HFFc6 (cell line): ENCODE results near the gene CDH24. TPM values are rescaled to one million over a fixed set of nuclear protein-coding genes. Genes with fewer than 3 reads are reported as not detected.

Source experiments
- DNase-seq: peaks from one replicate; pipeline ENCODE4 v3.0.0-alpha.2; 2018
- H3K27ac Mint-ChIP-seq: 2 replicates; pipeline ENCODE4 v1.8.0; 2020; ENCODE audit warnings: mild to moderate bottlenecking, mixed read lengths
- H3K27me3 Mint-ChIP-seq: 2 replicates; pipeline ENCODE4 v1.8.0; 2021; ENCODE audit warnings: mild to moderate bottlenecking, moderate library complexity, mixed read lengths; ENCODE audit not compliant: insufficient read depth
- H3K36me3 Mint-ChIP-seq: 2 replicates; pipeline ENCODE4 v1.8.0; 2021; ENCODE audit warnings: low read depth, mixed read lengths
- H3K4me1 Mint-ChIP-seq: 2 replicates; pipeline ENCODE4 v1.8.0; 2020; ENCODE audit warnings: low read depth, mixed read lengths
- H3K4me3 Mint-ChIP-seq: 2 replicates; pipeline ENCODE4 v1.8.0; 2020; ENCODE audit warnings: mild to moderate bottlenecking, moderate library complexity, mixed read lengths
- H3K9me3 Mint-ChIP-seq: 2 replicates; pipeline ENCODE4 v1.8.0; 2020; ENCODE audit warnings: mild to moderate bottlenecking, mixed read lengths
- total RNA-seq, 6 experiments: library from RNA; stranded (reverse); fragmentation: NEBNext Ultra II Directional; extraction: Animal tissue kit (Norgen Biotek cat#: 25700); gene quantifications; 2 replicates in 1 of 6; 3 replicates in 5 of 6; pipeline ENCODE4 v1.2.3, GENCODE V29; 2021
- TF ChIP-seq, protein P1 (sequence below): fragments of 200-600 bp; sonication (generic); IDR thresholded peaks from 2 replicates; pipeline ENCODE4 v1.5.0; 2021; ENCODE audit warnings: antibody characterized with exemption, mild to moderate bottlenecking

The CDH24 gene
- total RNA-seq, 6 experiments from 2014 or later, result 6.4 to 11.2 (median 8.3) TPM

DNA sequence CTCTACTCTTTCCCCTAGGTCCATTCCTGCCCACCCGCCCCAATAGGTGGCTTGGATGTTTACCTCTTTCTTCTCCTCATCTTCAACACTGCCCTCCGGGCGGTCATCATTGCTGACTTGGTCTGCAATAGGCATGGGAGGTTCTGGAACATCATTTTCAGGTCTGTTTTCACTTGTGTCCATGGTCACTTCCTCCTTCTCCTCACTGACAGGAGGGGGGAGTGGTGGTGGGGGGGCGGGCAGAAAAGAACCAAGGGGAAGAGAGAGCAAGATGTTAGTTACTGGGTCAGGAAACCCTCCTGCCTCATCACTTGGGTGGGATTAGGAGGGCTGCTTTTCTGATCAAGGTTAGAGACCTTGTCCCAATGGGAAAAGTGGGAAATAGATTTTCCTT is 12.1 kb upstream of the CDH24 start:
- Mint-ChIP-seq H3K27ac (peak overlapping the region; percentile 74), H3K4me3 (peak overlapping the region; percentile 94), H3K4me1 (peaks cover 57% of the 10 kb centered on the region), H3K27me3 (peaks cover 6% of the 10 kb centered on the region), H3K36me3 (peaks cover 35% of the 10 kb centered on the region), H3K9me3 (no peaks in the 10 kb centered on the region)
- TF ChIP-seq, protein P1, sequence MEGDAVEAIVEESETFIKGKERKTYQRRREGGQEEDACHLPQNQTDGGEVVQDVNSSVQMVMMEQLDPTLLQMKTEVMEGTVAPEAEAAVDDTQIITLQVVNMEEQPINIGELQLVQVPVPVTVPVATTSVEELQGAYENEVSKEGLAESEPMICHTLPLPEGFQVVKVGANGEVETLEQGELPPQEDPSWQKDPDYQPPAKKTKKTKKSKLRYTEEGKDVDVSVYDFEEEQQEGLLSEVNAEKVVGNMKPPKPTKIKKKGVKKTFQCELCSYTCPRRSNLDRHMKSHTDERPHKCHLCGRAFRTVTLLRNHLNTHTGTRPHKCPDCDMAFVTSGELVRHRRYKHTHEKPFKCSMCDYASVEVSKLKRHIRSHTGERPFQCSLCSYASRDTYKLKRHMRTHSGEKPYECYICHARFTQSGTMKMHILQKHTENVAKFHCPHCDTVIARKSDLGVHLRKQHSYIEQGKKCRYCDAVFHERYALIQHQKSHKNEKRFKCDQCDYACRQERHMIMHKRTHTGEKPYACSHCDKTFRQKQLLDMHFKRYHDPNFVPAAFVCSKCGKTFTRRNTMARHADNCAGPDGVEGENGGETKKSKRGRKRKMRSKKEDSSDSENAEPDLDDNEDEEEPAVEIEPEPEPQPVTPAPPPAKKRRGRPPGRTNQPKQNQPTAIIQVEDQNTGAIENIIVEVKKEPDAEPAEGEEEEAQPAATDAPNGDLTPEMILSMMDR, result no peak
- DNase-seq, result no peak

DNA sequence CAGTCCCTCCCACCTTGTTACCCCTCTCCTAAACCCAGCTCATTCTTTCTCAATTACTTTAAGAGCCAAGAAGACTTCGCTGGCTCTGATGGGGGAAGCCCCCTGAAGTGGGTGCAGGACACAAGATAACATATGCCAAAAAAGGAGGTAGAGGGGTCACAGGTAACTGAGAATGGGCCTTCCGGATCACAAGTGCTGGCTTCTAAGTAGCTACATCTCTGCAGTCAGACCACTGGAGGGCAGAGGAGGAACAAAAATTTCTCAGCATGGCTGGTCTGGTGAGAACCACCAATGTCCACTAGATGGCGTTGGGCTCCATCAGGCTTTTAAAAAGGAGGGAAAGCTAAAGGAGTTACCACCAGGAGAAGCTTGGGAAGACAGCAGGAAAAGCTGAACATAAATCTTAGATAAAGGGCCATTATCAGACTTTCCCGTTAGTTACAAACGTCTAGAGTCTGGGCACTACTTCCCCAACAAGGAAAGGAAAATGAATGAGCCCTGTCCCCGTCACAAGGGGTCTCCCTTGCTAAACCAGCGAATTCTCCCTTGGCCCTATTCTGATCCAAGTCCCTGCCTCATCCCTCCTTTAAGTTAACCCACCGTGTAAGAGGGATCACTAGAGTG is 11.6 kb upstream of the CDH24 start:
- peak overlapping the region; percentile 74 for H3K27ac Mint-ChIP-seq
- peaks cover 61% of the 10 kb centered on the region for H3K4me1 Mint-ChIP-seq

DNA sequence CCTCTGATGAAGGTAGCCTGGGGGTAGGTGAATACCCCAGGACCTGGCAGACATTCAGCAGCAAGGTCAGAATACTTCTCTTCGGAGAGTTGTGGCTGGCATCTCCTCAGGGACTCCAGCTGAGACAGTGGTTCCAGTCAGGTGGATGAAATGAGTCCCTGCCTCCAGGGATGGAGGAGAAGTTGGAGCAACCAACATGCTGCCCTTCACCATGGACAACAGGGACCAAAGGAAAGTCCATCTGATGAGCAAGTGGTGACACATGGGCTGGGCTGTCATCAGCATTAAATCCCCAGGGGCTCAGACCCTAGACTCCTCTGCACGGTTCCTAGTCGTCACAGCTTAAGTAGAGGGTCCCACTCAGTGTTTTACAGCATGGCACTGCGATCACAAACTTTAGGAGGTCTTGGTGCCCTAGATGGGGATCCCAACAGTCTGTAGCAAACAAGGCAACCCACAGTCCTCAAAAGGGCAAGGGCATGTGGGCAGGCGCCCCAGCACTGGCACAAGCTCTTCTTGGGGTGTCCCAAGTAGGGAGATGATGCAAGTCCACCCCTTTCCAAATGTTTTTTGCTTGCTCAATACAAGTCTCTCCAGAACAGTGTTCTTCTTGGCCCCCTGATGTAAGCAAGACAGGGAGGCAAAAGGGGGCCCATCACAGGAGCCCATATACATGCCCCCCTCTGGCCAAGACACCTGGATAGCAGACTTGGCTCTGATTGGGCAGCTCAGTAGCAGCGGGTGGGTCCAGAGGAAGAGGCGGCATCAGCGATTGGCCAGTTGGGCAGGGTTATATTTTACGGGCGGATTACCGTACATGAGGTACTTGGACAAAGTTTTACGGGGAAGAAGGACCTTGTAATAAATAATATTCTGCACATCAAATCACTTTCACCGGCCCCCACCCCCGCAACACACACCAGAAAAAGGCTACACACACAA is 10.8 kb upstream of the CDH24 start:
- TF ChIP-seq, protein P1, result no peak
- H3K27ac Mint-ChIP-seq, result peak overlapping the region; percentile 74
- H3K27me3 Mint-ChIP-seq, result peaks cover 6% of the 10 kb centered on the region
- H3K4me3 Mint-ChIP-seq, result peak overlapping the region; percentile 94
- DNase-seq, result no peak
- peaks cover 48% of the 10 kb centered on the region for H3K36me3 Mint-ChIP-seq
- peaks cover 68% of the 10 kb centered on the region for H3K4me1 Mint-ChIP-seq
- H3K9me3 Mint-ChIP-seq, result no peaks in the 10 kb centered on the region

More for the DNA sequence above, 11.6 kb upstream of the CDH24 start:
- Mint-ChIP-seq H3K9me3 (no peaks in the 10 kb centered on the region), H3K4me3 (peak overlapping the region; percentile 94), H3K36me3 (peaks cover 40% of the 10 kb centered on the region), H3K27me3 (peaks cover 6% of the 10 kb centered on the region)
- DNase-seq, result peak; percentile 93
- TF ChIP-seq, protein P1, result peak; percentile 99

DNA sequence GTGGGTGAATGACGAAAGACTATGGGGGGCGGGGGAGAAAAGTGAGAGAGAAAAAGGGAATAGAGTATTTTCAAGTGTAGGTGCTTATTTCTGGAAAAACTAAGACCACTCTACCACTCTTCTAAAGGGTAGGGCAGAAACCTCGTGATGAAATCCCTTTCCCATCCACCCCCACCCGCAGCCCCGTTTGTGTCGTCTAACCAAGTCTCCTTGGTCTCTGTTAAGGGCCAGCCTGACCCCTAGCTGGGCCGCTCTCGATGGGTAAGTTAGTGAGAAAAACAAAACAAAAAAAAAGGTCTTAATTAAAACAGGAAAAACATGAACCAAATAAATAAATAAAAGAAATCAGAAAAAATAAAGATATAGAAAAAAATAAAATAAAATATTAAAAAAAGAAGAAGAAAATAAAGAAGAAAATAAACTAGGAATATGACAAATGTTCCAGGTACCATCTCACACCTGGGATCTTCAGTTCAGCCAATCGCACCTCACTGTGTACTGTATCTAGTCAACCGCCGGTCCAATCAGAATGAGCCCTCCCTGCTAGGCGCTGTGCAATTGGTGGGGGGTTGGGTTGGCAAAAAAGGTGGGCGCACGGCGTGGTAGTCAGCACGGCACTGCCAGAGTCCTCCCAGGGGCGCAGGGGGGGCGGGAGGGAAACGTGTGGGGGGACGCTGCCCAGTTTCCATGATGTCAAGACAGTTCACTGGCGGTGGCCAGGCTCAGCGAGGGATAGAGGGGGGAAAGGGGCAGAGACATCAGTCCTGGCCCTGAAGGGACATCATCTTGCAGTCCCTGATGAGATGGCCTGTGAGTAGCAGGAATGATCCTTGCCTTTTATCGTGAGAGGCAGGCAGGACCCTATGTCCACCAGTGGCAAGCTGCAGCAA is 9.8 kb upstream of the CDH24 start:
- peak overlapping the region; percentile 53 for H3K27ac Mint-ChIP-seq
- peaks cover 7% of the 10 kb centered on the region for H3K27me3 Mint-ChIP-seq
- no peak for DNase-seq
- H3K36me3 Mint-ChIP-seq, result peaks cover 55% of the 10 kb centered on the region
- peaks cover 68% of the 10 kb centered on the region for H3K4me1 Mint-ChIP-seq
- H3K4me3 Mint-ChIP-seq, result no peak overlapping the region
- TF ChIP-seq, protein P1, result no peak
- H3K9me3 Mint-ChIP-seq, result no peaks in the 10 kb centered on the region

DNA sequence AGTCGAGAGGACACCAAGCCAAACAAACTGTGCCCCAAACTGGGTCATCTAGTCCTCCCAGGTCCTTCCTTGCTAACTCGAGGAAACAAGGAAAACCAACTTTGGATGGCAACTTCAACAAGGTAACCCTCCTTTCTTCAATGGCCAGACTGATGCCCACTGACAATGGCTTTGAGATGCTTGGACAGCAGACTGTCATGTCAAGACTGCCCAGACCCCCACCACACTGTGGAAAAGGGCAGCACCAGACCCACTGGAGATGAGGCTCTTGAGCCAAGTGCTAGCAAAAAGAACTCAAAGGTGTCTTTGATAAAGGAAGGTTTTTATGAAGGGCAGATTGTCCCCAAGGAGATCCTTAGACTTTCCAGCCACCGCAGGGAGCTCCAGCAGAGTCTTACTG is 9.0 kb upstream of the CDH24 start:
- no peaks in the 10 kb centered on the region for H3K9me3 Mint-ChIP-seq
- peak overlapping the region; percentile 53 for H3K27ac Mint-ChIP-seq
- H3K4me3 Mint-ChIP-seq, result no peak overlapping the region
- peaks cover 8% of the 10 kb centered on the region for H3K27me3 Mint-ChIP-seq
- TF ChIP-seq, protein P1, result no peak
- peaks cover 54% of the 10 kb centered on the region for H3K36me3 Mint-ChIP-seq
- H3K4me1 Mint-ChIP-seq, result peaks cover 63% of the 10 kb centered on the region
- DNase-seq, result no peak
